ENCODE results near the gene SLX9.

DNA sequence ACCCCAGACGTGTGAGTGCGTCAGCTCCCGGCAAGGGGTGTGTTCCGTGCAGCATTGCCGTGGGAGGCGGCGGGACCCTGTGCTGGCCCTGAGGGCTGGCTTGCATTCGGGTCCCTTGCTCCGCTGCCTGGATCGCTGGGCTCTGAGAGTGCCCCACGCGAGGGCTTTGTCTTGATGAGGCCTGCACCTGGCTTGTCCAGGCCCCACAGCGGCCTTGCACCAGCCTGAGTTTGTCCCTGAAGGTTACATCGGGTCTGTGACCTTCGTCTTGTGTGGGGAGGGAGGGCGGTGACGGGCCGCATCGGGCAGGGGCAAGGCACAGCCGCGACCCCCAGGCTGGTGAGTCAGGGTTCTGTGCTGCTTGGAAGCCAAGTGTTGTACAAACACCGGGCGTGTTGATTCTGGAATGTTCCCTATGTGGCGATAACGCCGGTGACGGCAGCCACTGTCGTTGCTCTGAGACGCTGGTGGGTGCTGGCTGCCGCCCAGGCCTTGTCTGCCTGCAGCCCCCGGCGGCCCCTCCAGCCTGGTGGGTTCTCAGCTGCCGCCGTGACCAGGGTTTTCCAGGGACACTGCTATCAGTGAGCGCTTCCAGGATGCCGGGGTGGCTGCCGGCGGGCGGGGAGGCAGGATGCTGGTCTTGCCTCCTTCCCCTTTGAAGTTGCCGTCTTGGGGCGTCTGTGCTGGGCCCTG lies 42.9 kb downstream of the SLX9 start:
- TF ChIP-seq CTCF (conservative IDR thresholded peaks at IDR 0.05; ENCODE audit: low read length) (no peak), EZH2phosphoT487 (IDR thresholded peaks at IDR 0.05; ENCODE audit: borderline replicate concordance, low read depth, low read length) (no peak)
